HCT116 (cell line): ENCODE measurements around the gene MAST4. TPM values are rescaled to one million over a fixed set of nuclear protein-coding genes. Genes with fewer than 3 reads are reported as not detected.

Experiments used
- ATAC-seq: fragments of 200-7000 bp; cut with Tn5 transposase; 2 replicates; pipeline ENCODE4 v1.9.1; 2020; ENCODE audit warnings: mild to moderate bottlenecking, moderate library complexity
- BruUV-seq: library from RNA; stranded (reverse); fragments of 400-500 nt; replicated peaks from 2 replicates; lab custom pipeline; 2021; lab: Mats Ljungman, UMichigan
- CTCF ChIA-PET: fragments of 300-600 bp; sonication (Branson Sonifier 250); formaldehyde crosslinking; loops from one replicate; lab custom pipeline; 2021; ENCODE audit warnings: antibody characterized with exemption; lab: Charles Lee
- POLR2A ChIA-PET: fragments of 300-600, 350-600 bp; sonication (Branson Sonifier 250); formaldehyde crosslinking; loops from one replicate; lab custom pipeline; 2021; ENCODE audit warnings: antibody characterized with exemption; lab: Charles Lee
- RAD21 ChIA-PET, 2 experiments: fragments of 300-600 bp; sonication (Branson Sonifier 250); formaldehyde crosslinking; loops; one replicate each; lab custom pipeline; 2023; ENCODE audit warnings: low total read pairs in 2 of 2; ENCODE audit not compliant: uncharacterized antibody in 2 of 2, unreplicated experiment in 2 of 2, low non-redundant PET in 1 of 2; lab: Charles Lee
- DNase-seq: peaks from one replicate; pipeline ENCODE4 v3.0.0-alpha.2; 2010; ENCODE audit warnings: low read depth, low spot score
- H2AFZ ChIP-seq: fragments of 200-600 bp; shearing (Covaris generic), sonication (generic); 2 replicates; pipeline ENCODE4 v1.6.1; 2017; ENCODE audit warnings: low read depth, mixed run types, mixed read lengths, antibody characterized with exemption, low read length; ENCODE audit not compliant: poor library complexity, severe bottlenecking
- H3K27ac ChIP-seq: 2 replicates; pipeline ENCODE4 v1.5.1; 2012; ENCODE audit warnings: low read depth, low read length
- H3K27me3 ChIP-seq: fragments of 200-600 bp; sonication (generic); 2 replicates; pipeline ENCODE4 v1.6.1; 2016; ENCODE audit warnings: mixed run types, low read length, mixed read lengths; ENCODE audit not compliant: insufficient read depth
- H3K36me3 ChIP-seq, 2 experiments: fragments of 200-500 bp in 1 of 2; fragments of 200-600 bp in 1 of 2; sonication (Bioruptor generic) in 1 of 2; sonication (generic) in 1 of 2; 2 replicates each; pipeline versions ENCODE4 v1.5.1 to v1.6.1; 2014 to 2016; ENCODE audit warnings: low read length in 2 of 2, inconsistent platforms in 1 of 2, mixed read lengths in 1 of 2, mixed run types in 1 of 2; ENCODE audit not compliant: insufficient read depth in 2 of 2, control insufficient read depth in 1 of 2
- H3K4me1 ChIP-seq, 2 experiments: fragments of 200-600 bp in 1 of 2; sonication (generic) in 1 of 2; 2 replicates each; pipeline versions ENCODE4 v1.5.1 to v1.6.1; 2012 to 2017; ENCODE audit warnings: low read length in 2 of 2, inconsistent platforms in 1 of 2, mild to moderate bottlenecking in 1 of 2, mixed read lengths in 1 of 2, mixed run types in 1 of 2, moderate library complexity in 1 of 2; ENCODE audit not compliant: insufficient read depth in 2 of 2, control insufficient read depth in 1 of 2
- H3K4me2 ChIP-seq: fragments of 200-600 bp; sonication (generic); 2 replicates; pipeline ENCODE4 v1.6.1; 2017; ENCODE audit warnings: mixed run types, low read length, mixed read lengths
- H3K4me3 ChIP-seq, 2 experiments: fragments of 200-600 bp in 1 of 2; sonication (generic) in 1 of 2; replicated peaks in 1 of 2; 2 replicates each; pipeline ENCODE4 v1.5.1; 2011 to 2016; ENCODE audit warnings: low read length in 2 of 2, control low read depth in 1 of 2, low read depth in 1 of 2, mild to moderate bottlenecking in 1 of 2, mixed read lengths in 1 of 2, mixed run types in 1 of 2
- H3K79me2 ChIP-seq: fragments of 200-600 bp; sonication (generic); 2 replicates; pipeline ENCODE4 v1.6.1; 2017; ENCODE audit warnings: mild to moderate bottlenecking, mixed run types, low read length, moderate library complexity, mixed read lengths; ENCODE audit not compliant: insufficient read depth
- H3K9ac ChIP-seq: fragments of 200-600 bp; sonication (generic); 2 replicates; pipeline ENCODE4 v1.6.1; 2016; ENCODE audit warnings: low read length, mixed read lengths
- H3K9me2 ChIP-seq: fragments of 200-600 bp; sonication (generic), shearing (Covaris generic); 2 replicates; pipeline ENCODE4 v1.6.1; 2017; ENCODE audit warnings: mixed run types, mild to moderate bottlenecking, moderate library complexity; ENCODE audit not compliant: insufficient read depth
- H3K9me3 ChIP-seq, 2 experiments: fragments of 200-500 bp in 1 of 2; fragments of 200-600 bp in 1 of 2; sonication (Bioruptor generic) in 1 of 2; sonication (generic) in 1 of 2; 2 replicates each; pipeline ENCODE4 v1.6.1; 2014 to 2017; ENCODE audit warnings: low read length in 2 of 2, mixed read lengths in 2 of 2, inconsistent platforms in 1 of 2, low read depth in 1 of 2, mild to moderate bottlenecking in 1 of 2, mixed run types in 1 of 2, moderate library complexity in 1 of 2; ENCODE audit not compliant: control insufficient read depth in 1 of 2, insufficient read depth in 1 of 2
- H4K20me1 ChIP-seq: fragments of 200-600 bp; sonication (generic), shearing (Covaris generic); 2 replicates; pipeline ENCODE4 v1.6.1; 2017; ENCODE audit warnings: mixed run types, mild to moderate bottlenecking, moderate library complexity; ENCODE audit not compliant: insufficient read depth
- ATF3 ChIP-seq: IDR thresholded peaks from 2 replicates; pipeline ENCODE4 v1.6.1; 2012
- CEBPB ChIP-seq: IDR thresholded peaks from 2 replicates; pipeline ENCODE4 v1.6.1; 2012; ENCODE audit warnings: low read depth
- CTCF ChIP-seq, 3 experiments: fragments of 200-600 bp in 1 of 3; sonication (generic) in 1 of 3; IDR thresholded peaks in 2 of 3; conservative IDR thresholded peaks in 1 of 3; 2 replicates each; pipeline ENCODE4 v1.5.1; 2012 to 2017; ENCODE audit warnings: low read depth in 2 of 3, low read length in 2 of 3, antibody characterized with exemption in 1 of 3, borderline replicate concordance in 1 of 3, control low read depth in 1 of 3, mild to moderate bottlenecking in 1 of 3, mixed read lengths in 1 of 3, mixed run types in 1 of 3, moderate library complexity in 1 of 3; ENCODE audit not compliant: insufficient read depth in 1 of 3
- JUND ChIP-seq: IDR thresholded peaks from 2 replicates; pipeline ENCODE4 v1.6.1; 2012
- POLR2AphosphoS5 ChIP-seq: IDR thresholded peaks from 2 replicates; pipeline ENCODE4 v1.6.1; 2011; ENCODE audit warnings: mild to moderate bottlenecking, low read depth, low read length, moderate library complexity
- SIN3A ChIP-seq: IDR thresholded peaks from 2 replicates; pipeline ENCODE4 v1.6.1; 2012; ENCODE audit warnings: low read depth
- TCF7L2 ChIP-seq: IDR thresholded peaks from 2 replicates; pipeline ENCODE4 v1.7.0; 2011; ENCODE audit warnings: borderline replicate concordance, inconsistent platforms; ENCODE audit not compliant: insufficient read depth, insufficient read length; ENCODE audit errors: extremely low read depth
- intact Hi-C: fragments of 100-400 bp; cut with micrococcal nuclease; formaldehyde crosslinking; loops from 2 replicates; pipeline ENCODE4 v1.10.0; 2022
- total RNA-seq: library from RNA; stranded (reverse); gene quantifications from one replicate; pipeline ENCODE4 v1.2.1, GENCODE V29; 2021; ENCODE audit not compliant: unreplicated experiment

MAST4 gene
- total RNA-seq, 1 experiment from 2014 or later: 1.1 TPM

- no peak overlapping the region for H2AFZ ChIP-seq
- H3K36me3 ChIP-seq: no peaks in the 10 kb centered on the region
- ChIA-PET RAD21 (no interaction called here), POLR2A (no interaction called here), CTCF (no interaction called here)
- TF ChIP-seq ATF3 (no peak), SIN3A (no peak), POLR2AphosphoS5 (no peak), CTCF (IDR thresholded peaks at IDR 0.05 in 2 of 3, conservative IDR thresholded peaks at IDR 0.05 in 1 of 3; ENCODE audit: borderline replicate concordance in 1 of 3, insufficient read depth in 1 of 3, low read depth in 2 of 3, low read length in 2 of 3) (no peak), JUND (no peak), TCF7L2 (no peak), CEBPB (no peak)
- ATAC-seq (no peak), DNase-seq (no peak)
- H3K27ac ChIP-seq: no peak overlapping the region
- no peak overlapping the region for H3K4me2 ChIP-seq
- no peak overlapping the region for H3K4me3 ChIP-seq
- intact Hi-C loops: no loop called here
- no peak overlapping the region for H3K9ac ChIP-seq
- BruUV-seq: no TSS peak
- H4K20me1 ChIP-seq: no peaks in the 10 kb centered on the region
- no peaks in the 10 kb centered on the region for H3K4me1 ChIP-seq
- no peaks in the 10 kb centered on the region for H3K9me3 ChIP-seq
- no peaks in the 10 kb centered on the region for H3K9me2 ChIP-seq
- H3K79me2 ChIP-seq: no peaks in the 10 kb centered on the region
- peaks cover 52% of the 10 kb centered on the region for H3K27me3 ChIP-seq
Measured at GRCh38 chr5:66891184-66891925, 295.2 kb downstream of the MAST4 start.
